GM12874 (cell line): ENCODE data around the gene LMO7.

Experiments used
- CTCF ChIP-seq: IDR thresholded peaks from 2 replicates; pipeline ENCODE4 v1.5.1; 2011; ENCODE audit warnings: low read depth, mild to moderate bottlenecking, control low read depth, low read length, moderate library complexity; ENCODE audit not compliant: insufficient read depth

LMO7 gene

GRCh38 chr13:75724752-75725517, 88.8 kb downstream of the LMO7 start:
- TF ChIP-seq CTCF, result no peak

- TF ChIP-seq CTCF, result no peak
These were observed 89.6 kb downstream of the LMO7 start for GRCh38 chr13:75725736-75726135.

GRCh38 chr13:75726306-75726705, 90.2 kb downstream of the LMO7 start:
- TF ChIP-seq CTCF, result no peak

GRCh38 chr13:75736173-75736572, 100.0 kb downstream of the LMO7 start:
- no peak for TF ChIP-seq CTCF

GRCh38 chr13:75738841-75739240, 102.7 kb downstream of the LMO7 start:
- no peak for TF ChIP-seq CTCF

- TF ChIP-seq CTCF, result no peak
These were observed 103.2 kb downstream of the LMO7 start for GRCh38 chr13:75739244-75739868.

GRCh38 chr13:75740031-75740430, 103.9 kb downstream of the LMO7 start:
- no peak for TF ChIP-seq CTCF
